GM19467 (cell line): Measurements from ENCODE around the gene CCDC14.
A peak's percentile ranks its signal among the peaks of the same experiment; 100 is the strongest.
"Not testable (repeated sequence)": the region's sequence is repeated elsewhere in the genome, so short reads cannot be mapped to it uniquely, and the experiment has no call there.

Experiments
- ATAC-seq: cut with Tn5 transposase; IDR thresholded peaks from one replicate; pipeline ENCODE4 v1.9.1; 2021; ENCODE audit warnings: mild to moderate bottlenecking, moderate library complexity; ENCODE audit not compliant: unreplicated experiment

Gene CCDC14, protein sequence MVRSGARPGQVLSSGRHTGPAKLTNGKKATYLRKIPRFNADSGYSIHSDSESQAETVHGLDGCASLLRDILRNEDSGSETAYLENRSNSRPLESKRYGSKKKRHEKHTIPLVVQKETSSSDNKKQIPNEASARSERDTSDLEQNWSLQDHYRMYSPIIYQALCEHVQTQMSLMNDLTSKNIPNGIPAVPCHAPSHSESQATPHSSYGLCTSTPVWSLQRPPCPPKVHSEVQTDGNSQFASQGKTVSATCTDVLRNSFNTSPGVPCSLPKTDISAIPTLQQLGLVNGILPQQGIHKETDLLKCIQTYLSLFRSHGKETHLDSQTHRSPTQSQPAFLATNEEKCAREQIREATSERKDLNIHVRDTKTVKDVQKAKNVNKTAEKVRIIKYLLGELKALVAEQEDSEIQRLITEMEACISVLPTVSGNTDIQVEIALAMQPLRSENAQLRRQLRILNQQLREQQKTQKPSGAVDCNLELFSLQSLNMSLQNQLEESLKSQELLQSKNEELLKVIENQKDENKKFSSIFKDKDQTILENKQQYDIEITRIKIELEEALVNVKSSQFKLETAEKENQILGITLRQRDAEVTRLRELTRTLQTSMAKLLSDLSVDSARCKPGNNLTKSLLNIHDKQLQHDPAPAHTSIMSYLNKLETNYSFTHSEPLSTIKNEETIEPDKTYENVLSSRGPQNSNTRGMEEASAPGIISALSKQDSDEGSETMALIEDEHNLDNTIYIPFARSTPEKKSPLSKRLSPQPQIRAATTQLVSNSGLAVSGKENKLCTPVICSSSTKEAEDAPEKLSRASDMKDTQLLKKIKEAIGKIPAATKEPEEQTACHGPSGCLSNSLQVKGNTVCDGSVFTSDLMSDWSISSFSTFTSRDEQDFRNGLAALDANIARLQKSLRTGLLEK

DNA sequence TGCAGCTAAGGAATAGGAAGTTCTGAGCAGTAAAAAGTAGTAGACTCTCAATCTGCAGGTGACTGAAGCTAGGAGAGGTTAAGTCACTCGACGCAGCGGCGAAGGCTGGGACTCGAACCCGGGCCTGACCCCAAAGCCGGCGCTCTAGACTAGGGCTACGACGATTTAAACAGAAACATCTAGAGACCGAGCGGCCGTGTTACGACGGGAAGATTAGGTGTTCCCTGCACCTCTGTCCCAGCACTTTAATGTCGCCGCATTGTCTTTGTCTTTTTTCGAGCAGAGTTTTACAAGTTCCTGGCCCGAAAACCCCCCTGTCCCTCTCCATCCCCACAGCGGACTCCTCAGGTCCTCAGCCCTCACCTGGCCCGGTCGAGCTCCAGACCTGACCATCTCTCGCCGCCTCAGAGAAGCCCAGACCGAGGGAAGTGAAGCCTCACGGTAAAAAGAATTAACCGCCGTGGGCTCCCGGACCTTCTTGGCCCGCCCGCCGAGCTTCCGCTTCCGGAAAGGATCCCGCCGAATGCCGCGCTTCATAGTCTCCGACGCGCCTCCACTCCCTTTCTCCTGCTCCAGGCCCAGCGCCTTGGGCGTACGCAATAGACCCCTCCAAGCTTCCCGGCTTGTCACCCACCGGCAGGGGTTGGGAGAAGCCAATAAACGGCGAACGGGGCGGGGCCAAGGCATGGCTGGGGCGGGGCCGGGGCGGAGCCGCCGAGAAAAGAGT lies at the start of gene CCDC14:
CCDC14 (minus strand) TSS at position 449 of the 727 bp plus-strand sequence; CDS start at position 393, 56 bp downstream.
- ATAC-seq: peak; percentile 75

DNA sequence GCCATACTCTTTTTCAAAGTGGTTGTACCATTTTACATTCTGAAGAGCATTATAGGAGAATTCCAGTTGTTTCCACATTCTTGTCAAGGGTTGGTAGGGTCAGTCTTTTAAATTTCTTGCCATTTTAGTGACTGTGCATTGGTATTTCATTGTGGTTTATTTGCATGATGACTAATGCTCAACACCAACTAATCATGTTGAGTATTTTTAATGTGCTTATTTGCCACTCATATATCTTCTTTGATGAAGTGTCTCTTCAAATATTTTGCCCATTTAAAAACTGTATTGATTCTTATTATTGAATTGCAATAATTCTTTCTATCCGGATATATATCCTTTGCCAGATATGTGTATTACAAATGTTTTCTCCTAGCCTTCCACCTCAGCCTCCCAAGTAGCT lies 47.3 kb upstream of the CCDC14 start:
- ATAC-seq: not testable (repeated sequence)

DNA sequence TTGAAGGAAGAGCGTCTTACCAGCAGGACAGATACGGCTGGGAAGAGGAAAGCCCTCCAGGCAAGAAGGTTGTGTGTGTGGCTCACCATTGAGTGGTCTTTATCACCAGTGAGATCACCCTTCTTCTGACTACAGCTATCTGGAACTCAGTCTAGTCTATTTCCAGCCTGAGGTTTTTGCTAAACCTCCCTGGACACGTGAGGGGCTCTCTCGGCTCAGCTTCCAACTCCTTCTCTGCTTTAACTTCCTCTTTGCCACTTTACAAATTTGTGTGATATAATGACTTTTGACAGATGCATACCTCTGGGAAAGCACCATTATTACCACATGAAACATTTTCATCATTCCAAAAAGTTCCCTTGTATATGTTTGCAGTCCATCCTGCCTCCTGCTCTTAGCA lies 46.2 kb upstream of the CCDC14 start:
- ATAC-seq: no peak

DNA sequence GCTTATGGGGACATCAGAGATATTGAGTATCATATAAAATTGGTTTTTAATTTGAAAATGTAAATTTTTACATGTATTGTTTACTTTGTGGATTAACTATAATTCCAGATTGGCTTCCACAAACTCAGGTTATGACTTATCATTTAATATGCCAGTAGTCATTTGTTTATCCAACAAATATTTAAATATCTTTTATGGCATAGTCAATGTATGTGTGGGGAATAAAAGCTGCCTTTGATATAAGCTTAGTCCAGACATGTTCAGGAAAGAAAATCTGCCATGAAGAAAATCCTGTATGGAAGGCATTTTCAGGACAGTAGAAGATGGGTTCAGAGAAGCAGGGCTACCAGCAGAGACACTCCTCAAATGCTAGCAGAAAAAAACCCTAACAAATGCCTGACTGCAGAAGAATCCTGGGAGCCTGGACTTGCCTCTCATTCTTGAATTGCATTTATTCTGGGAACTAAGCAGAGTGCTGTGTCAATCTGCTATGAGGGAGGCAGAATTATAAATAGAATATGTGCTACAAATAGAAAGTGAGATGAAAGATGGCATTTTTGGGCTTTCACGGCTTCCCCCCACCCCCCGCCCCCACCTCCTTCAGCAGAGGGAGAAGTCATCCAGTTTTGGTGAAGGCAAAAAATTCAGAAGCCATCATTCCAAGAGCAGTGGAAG lies 41.5 kb upstream of the CCDC14 start:
- ATAC-seq: not testable (repeated sequence)

DNA sequence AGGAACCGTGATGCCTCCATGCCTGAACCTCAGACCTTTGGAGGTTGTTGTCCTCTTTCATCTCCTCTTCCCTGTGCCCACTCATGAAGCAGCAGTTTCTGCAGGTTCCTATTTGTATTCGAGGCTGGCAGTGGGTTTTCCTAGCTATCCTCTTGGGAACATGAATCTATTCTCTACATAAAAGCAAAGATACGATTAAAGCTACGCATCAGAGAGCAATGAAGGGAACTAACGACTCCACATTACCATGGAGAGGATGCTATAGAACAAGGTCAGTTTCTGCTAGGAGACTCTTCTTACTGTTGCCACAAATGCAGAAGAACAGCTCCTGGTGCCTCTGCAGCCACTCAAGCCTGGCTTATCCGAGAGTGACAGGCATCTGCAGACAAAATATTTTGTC lies 40.3 kb upstream of the CCDC14 start:
- ATAC-seq: not testable (repeated sequence)

DNA sequence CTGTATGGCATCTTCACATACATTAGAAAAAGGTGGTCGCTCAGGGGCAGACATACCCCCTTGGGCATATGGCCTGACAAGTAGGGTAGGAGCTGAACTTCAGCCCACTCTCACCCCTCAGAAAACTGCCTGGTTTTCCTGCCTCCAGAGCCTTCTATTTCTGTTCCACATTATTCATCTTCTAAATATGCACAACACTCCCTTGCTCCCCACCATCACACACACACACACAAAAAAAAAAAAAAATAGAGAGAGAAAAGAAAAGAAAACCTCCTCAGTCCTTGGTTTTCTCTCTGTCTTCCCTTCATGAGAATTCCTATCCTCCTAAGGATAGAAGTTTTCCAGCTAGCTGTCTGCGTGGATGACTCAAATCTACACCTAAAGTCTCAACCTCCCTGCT lies 36.5 kb upstream of the CCDC14 start:
- ATAC-seq: no peak

DNA sequence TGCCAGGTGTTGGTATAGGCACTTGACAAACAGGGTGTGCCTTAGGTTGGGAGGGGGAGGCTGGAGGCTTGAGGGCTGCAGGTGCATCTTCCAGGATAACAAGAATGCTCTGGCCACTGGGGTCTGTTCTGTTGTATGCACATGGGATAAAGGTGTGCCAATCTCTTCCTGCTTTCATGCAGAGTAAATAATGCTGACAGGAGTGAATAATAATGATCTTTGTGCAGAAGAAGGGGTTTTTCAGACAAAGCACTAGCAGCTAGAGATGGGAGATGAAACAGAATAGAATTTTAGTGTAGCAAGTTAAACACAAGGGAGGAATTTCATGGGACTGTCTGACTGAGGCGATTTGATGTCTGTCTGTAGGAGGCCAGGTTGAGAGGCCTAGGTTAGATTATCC lies 32.8 kb upstream of the CCDC14 start:
- no peak for ATAC-seq

DNA sequence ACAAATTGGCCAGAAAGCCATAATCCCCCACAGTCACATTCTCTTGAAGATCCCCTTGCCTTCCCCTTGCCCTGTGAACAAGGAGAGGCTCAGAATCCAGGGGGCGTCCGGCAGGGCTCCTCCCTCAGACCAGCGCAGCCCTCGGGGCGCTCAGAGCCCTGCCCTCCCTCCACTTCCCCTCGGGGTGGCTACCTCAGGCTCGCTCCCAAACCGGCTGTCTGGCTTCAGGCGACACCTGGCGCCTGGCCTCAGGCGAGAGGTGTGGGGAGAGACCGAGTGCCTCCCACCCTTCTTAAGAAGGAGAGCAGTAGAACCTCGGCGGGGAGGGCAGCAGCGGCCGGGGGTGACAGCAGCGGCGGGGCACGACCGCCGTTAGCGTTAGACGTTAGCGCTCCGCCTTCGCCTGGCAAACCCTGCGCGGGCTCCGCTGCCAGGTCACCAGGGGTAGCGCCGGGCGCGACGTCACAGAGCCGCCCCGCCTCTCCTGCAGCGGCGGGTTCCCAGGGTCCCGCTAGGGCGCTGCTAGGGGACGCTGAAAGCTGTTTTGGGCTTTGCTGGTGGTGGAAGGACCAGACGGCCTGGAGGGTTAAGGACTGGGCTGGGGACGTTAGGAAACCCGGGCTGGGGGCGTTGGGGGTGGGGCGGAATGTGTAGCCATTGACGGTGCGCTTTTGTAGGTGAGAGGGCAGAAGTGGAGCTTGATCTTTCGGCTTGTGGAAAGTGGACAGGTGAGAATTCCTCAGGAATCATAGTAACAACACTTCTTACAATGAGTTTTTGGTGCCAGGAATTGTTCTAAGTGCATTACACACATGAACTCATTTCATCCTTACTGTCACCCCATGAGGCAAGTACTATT lies 30.9 kb upstream of the CCDC14 start, which contains the start of gene ROPN1:
ROPN1 (minus strand) TSS at position 395 of the 859 bp plus-strand sequence. CDS start 11,643 bp downstream, outside the sequence.
- ATAC-seq: not testable (repeated sequence)

DNA sequence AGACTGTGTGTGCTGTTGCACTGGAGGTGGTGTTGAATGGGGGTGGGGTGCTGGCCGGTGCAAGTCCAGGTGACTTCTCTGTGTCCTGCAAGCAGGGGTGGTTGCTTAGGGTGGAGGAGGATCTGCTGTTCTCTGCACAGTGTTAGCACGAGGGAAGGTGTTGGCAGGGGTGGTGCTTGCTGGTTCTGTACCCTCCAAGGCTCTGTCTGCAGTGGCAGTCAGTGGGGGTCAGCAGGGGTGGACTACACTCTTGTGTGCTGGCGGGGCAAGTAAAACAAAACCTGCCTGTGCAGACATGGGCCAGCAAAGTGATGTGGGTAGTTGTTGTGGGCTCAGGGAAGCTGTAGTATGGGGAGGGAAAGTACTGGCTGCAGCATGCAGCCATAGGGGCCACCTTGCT lies 25.4 kb upstream of the CCDC14 start:
- ATAC-seq: no peak

DNA sequence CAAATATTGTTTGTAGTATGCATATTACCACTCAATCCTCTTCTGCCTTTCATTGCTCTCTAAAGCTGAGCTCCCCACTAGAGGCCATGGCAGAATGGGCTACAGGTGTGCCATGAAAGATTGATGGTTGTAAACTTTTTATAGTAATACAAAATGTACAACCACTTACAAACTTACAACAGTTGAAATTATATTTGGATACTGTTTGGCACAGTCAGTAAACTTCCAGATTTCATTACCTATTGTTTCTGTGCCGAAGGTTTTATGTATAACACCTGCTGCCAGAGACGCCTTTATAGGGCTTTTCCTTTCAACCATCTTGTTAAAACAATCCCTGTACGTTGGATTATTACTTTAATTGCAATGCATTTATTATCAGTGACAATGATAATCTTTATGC lies 23.9 kb upstream of the CCDC14 start:
- no peak for ATAC-seq

DNA sequence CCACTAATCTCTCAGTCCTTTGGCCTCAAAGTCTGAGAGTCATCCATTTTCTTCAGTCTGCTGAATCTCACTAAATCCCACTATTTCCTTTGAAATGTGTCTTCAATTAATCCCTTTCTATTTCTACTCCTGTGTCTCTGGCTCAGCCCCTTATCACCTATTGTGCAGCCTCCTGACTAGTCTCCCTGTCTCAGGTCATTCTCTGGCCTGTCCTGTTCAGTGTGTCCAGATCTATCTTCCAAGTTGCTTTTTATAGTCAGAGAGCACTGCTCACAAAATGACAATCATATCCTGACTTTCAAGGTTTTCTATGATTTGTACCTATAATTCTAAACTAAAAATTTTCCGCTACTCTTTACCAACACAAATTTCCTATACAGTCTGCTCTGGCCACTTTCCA lies 23.3 kb upstream of the CCDC14 start:
- ATAC-seq: no peak

DNA sequence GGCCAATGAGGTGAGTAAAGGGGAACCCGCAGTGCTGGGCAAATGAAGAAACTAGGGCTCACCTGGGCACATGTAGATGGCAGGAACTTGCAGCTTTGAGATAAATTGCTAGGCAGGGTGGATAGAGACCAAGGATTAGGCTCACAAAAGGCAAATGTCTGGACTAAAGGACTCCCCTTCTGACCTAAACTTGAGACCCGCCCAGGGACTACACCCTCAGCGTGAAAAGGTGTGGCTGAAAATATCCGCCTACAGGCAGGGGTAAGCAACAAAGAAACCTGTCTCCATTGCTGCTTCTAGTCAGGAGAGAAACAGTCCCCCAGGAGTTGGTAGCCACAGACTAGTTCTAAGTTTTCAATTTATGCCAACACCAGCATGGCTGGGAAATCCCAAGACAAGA lies 20.3 kb upstream of the CCDC14 start:
- ATAC-seq: not testable (repeated sequence)

DNA sequence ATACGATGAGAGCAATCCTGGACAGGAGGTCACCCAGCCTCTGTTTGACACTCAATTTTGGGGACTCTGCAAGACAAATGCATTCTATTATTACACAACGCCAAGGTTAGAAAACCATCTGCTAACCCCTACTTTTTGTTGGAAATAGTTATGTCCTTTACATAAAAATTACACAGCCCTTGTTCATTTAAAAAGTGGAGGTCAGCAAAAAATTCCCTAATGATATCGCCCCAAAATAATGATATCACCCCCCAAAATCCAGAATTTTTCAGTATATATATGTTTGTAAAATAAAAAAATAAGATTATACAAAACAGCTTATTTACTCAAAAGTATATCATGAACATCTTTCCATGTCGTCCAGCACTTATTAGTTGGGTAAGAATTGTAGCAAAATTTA lies 19.5 kb upstream of the CCDC14 start:
- no peak for ATAC-seq

DNA sequence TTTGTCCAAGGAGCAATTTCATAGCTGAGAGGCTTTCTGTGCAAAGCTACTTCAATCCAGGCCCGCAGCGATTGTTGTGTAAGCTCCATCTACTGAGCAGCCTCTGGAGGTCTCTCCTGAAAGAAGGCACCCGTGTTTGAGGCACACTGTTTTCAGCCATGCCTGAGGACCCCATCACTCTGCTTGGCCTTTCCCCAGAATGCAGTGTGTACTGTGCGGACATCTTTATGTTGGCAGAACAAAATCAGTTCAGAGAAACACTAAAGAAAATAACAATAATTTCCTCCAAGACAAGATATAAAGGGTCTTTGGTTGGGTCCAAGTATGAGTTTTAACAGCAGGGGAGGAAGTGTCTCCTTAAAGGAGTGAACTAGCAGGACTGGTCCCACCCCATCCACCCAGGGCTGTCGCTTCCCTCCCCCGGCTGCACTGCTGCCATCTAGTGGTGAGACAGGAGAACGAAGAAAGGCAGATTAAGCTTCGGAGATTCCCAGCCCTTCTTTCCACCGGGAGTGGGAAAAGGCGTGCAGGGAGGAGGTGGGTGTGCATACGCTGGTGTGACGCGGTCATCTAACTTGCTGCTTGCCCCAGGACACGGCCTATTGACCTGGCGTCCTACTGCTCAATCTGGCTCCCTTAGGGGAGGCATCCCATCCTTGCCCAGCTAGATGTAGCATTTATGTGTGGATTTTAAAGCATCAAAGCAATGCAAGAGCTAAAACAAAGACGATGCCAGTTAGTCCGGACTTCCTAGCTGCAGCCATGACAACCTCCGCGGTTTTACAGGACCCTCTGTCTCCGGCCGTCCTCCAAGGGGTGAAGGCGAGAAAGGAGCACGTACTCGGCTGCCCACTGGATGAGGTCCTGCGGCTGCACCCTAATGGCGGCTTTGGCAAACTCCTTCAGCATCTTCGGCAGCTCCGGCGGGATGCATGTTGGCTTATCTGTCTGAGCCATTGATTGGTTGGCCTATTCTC lies 18.8 kb upstream of the CCDC14 start:
- ATAC-seq: not testable (repeated sequence)

DNA sequence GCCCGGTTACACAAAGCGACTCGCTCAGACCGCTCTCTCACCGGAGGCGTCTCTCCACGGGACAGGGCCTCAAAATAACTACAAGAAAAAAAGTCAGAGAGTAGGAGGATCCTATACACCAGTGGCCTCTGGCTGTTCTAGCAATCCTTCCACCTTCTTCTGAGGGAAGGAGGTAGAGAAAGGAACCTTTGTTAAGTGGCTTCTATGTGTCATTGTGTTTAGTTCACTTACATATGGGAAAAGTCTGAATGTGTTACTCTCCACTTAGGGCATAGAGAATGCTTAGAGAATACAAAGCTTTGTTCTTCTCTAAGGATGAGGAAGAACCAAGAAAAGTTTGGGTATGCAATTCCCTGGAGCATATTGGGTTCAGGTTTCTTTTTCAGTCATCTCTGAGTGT lies 15.9 kb upstream of the CCDC14 start:
- not testable (repeated sequence) for ATAC-seq

DNA sequence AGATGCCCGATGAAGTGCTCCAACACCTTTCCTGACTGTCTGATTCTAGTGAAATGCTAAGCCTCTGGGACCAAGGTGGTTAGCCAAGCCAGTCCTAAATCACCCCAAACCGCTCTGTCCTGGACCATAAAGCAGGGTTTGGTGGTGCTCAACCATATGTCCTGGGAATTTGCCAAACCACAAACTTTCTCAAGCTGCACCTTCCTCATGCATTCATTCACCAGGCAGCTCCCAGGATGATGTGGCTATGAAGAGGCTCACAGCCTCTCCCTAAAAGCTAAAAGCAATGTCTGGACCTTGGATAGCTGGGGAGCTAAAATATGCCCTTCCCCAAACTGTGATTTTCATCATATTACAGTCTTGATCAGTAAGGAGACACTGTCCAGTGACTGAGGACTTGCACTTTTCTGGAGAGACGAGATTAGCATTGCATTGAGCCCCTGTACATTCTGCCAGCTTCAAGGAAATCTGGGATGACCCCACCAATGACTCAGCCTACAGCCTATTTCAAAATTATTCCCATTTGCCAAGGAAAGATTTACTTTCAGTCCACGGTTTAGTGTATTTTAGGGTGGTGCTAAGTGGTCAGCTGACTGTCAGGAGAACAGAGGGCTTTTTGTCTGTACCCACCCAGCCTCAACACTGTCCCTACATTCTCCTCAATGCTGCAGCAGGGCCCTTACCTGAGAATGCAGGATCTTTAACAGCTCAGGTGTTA lies 15.3 kb upstream of the CCDC14 start:
- not testable (repeated sequence) for ATAC-seq

DNA sequence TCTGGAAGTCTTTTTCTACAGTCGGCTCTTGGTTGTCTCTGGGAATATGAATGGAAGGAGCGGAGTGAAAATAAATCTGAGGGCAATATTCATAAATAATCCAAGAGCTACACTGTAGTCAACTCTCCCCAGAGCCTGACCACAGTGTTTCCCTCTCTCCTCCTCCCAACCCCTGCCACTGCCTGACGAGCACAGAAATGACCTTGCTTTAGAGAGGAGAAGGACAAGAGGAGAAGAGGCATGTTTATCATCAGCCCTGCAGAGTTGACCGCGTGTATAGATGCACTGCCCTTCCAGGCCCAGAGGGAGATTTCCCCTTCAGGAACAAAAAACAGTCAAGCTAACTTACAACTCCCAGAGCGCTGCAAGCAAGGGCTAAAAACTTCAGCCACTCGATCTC lies 14.0 kb upstream of the CCDC14 start:
- ATAC-seq: not testable (repeated sequence)

DNA sequence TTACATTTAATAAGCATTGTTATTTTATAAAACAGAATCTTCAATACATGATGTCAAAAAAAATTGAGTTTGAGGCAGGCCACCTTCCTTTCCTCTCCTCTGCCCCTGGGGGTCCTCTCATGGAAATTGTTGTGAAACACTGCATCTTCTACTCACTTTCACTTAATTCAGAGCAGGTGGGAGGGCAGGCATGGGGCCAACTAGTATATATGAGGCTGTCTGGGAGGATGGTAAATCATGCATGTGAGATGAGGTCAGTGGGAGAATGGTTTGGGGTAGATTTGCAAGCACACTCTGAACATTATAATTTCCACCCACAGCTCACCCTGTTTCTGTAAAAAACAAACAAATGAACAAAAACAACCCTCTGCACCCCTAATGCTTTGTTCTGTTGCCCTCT lies 10.4 kb upstream of the CCDC14 start:
- ATAC-seq: no peak
